Measurements from ENCODE around the gene KARS1. TPM values are rescaled to one million over a fixed set of nuclear protein-coding genes. Genes with fewer than 3 reads are reported as not detected.

Gene KARS1
- total and polyA plus RNA-seq, 7 donors, result 77.0 to 131 (median 109) TPM

DNA sequence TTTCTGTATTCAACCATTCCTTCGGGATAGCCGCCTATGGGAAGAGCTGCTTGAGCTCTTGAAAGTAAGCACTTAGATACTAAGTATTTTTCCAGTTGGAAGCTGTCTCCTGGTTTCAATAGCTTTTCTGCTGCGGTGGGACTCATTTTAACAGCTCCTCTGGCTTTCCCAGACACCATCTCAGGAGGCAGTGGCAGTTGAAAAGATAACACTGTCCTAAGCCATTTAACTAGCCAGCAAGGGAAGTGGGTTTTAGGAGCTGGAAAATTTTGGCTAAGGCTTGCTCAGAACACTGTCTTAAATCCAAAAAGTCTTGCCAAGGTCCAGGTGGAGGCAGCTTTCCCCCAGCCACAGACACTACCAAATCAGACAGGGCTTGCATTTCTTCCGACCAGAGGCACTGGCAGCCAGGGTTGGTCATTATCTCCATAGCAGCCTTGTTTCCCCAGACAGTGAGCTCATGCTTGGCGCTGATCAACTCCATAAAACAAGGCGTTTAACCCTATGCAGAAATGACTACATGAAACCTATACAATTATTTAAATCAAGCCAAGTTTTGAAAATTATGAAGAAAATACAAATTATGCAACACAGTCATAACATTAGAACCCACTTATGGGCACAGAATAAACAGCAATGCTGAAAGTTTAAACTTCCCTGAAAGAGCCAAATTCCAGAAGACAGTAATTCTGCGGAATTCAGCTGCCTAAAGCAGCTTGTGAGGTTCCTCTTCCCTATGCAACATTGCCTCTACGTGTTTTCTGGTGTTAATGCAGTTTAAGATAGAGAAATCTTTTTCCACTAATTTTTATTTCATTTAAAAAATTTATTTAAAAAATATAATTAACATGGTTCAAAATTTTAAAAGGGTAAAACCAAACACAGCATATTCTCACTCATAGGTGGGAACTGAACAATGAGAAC lies 56.3 kb downstream of the KARS1 start:
- no peaks in the 10 kb centered on the region for H3K36me3 ChIP-seq
- DNase-seq, result peak; percentile 85
- peak overlapping the region in 1 of 4 donors; percentile 22 for H3K4me3 ChIP-seq
- 56 to 69% methylated on average over 8 of the region's 8 CpGs for WGBS, 2 donors
- H3K27me3 ChIP-seq, result no peaks in the 10 kb centered on the region
- no peaks in the 10 kb centered on the region for H3K9me3 ChIP-seq
- intact Hi-C loops (cut with DNase I), result no loop called here
- H3K27ac ChIP-seq, result peak overlapping the region; percentile 79 to 86 (median 82)
- peaks cover 0 to 43% (median 24%) of the 10 kb centered on the region in 4 donors for H3K4me1 ChIP-seq
- no peak for TF ChIP-seq POLR2A (IDR thresholded peaks at IDR 0.05)
- peak in 3 of 4 donors; percentile 35 to 53 (median 50) for TF ChIP-seq POLR2AphosphoS5 (IDR thresholded peaks at IDR 0.05)
- no peak for TF ChIP-seq EP300 (IDR thresholded peaks at IDR 0.05)

DNA sequence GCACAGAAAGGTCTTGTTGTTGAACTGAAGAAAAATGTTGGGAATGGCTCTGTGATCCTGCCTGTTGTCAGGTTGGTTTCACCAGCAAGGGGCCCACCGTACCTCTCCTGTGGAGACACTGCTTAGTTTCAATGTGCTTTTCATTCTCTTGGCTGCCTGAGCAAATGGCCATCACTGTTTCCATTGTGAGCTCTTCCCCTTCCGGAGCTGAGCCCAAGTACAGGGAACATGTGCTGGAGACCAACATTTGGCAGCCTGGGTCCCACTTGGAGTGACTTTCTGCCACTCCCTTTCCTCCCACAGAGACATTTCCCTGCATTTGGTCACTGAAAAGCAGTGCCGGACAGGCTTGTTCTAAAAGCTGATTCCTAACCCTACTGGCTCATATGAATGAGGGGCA lies 58.2 kb downstream of the KARS1 start:
- intact Hi-C loops (cut with DNase I), result no loop called here
- DNase-seq, result no peak
- TF ChIP-seq EP300 (IDR thresholded peaks at IDR 0.05), result no peak
- TF ChIP-seq, protein P1, sequence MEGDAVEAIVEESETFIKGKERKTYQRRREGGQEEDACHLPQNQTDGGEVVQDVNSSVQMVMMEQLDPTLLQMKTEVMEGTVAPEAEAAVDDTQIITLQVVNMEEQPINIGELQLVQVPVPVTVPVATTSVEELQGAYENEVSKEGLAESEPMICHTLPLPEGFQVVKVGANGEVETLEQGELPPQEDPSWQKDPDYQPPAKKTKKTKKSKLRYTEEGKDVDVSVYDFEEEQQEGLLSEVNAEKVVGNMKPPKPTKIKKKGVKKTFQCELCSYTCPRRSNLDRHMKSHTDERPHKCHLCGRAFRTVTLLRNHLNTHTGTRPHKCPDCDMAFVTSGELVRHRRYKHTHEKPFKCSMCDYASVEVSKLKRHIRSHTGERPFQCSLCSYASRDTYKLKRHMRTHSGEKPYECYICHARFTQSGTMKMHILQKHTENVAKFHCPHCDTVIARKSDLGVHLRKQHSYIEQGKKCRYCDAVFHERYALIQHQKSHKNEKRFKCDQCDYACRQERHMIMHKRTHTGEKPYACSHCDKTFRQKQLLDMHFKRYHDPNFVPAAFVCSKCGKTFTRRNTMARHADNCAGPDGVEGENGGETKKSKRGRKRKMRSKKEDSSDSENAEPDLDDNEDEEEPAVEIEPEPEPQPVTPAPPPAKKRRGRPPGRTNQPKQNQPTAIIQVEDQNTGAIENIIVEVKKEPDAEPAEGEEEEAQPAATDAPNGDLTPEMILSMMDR (IDR thresholded peaks at IDR 0.05), result no peak
- no peak for TF ChIP-seq POLR2A (IDR thresholded peaks at IDR 0.05)
- peak in 1 of 4 donors; percentile 11 for TF ChIP-seq POLR2AphosphoS5 (IDR thresholded peaks at IDR 0.05)
- H3K4me1 ChIP-seq, result peaks cover 0 to 43% (median 24%) of the 10 kb centered on the region in 4 donors
- no peaks in the 10 kb centered on the region for H3K9me3 ChIP-seq
- no peaks in the 10 kb centered on the region for H3K36me3 ChIP-seq
- 84 to 92% methylated on average over 3 of the region's 3 CpGs for WGBS, 2 donors
- H3K27ac ChIP-seq, result peak overlapping the region in 3 of 4 donors; percentile 79 to 86 (median 84)
- H3K27me3 ChIP-seq, result no peaks in the 10 kb centered on the region
- H3K4me3 ChIP-seq, result no peak overlapping the region

DNA sequence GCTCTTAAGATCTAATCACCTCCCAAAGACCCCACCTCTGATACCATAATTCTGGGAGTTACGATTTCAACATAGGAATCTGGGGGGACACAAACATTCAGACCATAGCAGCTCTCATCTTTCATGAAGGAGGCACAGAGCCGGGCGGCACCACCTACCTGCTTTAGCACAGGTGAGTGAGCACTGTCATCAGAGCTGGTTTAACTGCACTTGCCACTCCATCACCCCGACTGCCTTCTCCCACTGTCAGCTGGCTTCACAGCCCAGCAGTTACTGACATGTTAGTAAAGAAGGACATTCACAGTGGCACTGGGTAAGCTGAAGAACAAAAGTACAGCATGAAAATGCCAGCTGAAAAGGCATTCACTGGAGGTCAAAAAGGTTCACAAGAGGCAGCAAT lies 58.7 kb downstream of the KARS1 start:
- no peaks in the 10 kb centered on the region for H3K27me3 ChIP-seq
- peak overlapping the region in 1 of 4 donors; percentile 86 for H3K27ac ChIP-seq
- intact Hi-C loops (cut with DNase I), result no loop called here

DNA sequence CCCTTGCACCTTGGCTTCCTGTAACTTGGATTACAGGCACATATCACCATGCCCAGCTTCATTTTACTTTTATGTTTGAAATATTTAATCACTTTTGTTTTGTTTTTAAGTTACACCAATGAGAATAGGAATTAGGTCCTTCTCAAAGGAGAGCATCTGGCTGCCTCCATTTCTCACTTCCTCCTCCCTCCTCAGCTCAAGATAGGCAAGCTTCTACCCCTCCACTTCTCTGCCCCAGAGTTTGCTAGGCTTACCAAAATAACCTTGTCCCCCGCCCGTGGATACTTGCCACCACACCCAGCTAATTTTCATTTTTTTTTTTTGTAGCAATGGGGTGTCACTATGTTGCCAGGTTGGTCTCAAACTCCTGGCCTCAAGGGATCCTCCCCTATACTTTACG lies 63.4 kb downstream of the KARS1 start:
- WGBS, 2 donors, result 57 to 68% methylated on average over 3 of the region's 3 CpGs
- DNase-seq, result no peak
- TF ChIP-seq POLR2AphosphoS5 (IDR thresholded peaks at IDR 0.05), result no peak
- TF ChIP-seq, protein P1 (IDR thresholded peaks at IDR 0.05), result no peak
- TF ChIP-seq EP300 (IDR thresholded peaks at IDR 0.05), result no peak
- TF ChIP-seq POLR2A (IDR thresholded peaks at IDR 0.05), result no peak
- H3K4me1 ChIP-seq, result peaks cover 0 to 13% (median 0%) of the 10 kb centered on the region in 4 donors
- no peaks in the 10 kb centered on the region for H3K27me3 ChIP-seq
- H3K27ac ChIP-seq, result no peak overlapping the region
- peaks cover 0 to 13% (median 5%) of the 10 kb centered on the region in 4 donors for H3K36me3 ChIP-seq
- no peaks in the 10 kb centered on the region for H3K9me3 ChIP-seq
- intact Hi-C loops (cut with DNase I), result no loop called here
- no peak overlapping the region for H3K4me3 ChIP-seq

More for the DNA sequence above, 58.7 kb downstream of the KARS1 start:
- no peaks in the 10 kb centered on the region for H3K36me3 ChIP-seq
- no peaks in the 10 kb centered on the region for H3K9me3 ChIP-seq
- peaks cover 0 to 43% (median 24%) of the 10 kb centered on the region in 4 donors for H3K4me1 ChIP-seq
- no peak for DNase-seq
- H3K4me3 ChIP-seq, result no peak overlapping the region
- 96 to 97% methylated on average over 4 of the region's 4 CpGs for WGBS, 2 donors
- TF ChIP-seq, protein P1 (IDR thresholded peaks at IDR 0.05), result no peak

DNA sequence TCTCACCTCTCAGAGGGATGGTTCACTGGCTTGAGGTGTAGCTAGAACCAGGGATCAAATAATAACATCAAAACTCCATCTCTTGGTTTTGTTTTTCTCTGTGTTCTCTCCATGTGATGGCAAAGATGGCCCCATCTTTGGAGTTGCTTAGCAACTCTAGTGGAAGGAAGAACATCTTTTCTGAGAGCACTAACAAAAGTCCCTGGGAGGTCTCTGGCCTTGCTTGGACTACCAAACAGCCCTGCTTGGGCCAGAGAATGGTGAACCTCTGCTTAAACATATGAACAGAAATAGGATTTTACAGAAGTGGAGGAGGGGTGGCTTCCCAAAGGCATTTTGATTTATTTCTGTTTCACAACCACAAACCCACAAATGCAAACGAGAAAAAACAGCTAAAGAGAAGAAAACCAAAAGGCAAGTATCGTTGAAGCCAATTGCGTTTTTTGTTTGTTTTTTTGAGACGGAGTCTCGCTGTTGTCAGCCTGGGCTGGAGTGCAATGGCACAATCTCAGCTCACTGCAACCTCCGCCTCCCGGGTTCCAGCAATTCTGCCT lies 68.1 kb downstream of the KARS1 start:
- peaks cover 5 to 60% (median 35%) of the 10 kb centered on the region in 4 donors for H3K36me3 ChIP-seq
- intact Hi-C loops (cut with DNase I), result loop anchor here (1.0 kb wide), 1 partner anchor 24 kb away; no protein-coding TSS in a partner anchor
- no peaks in the 10 kb centered on the region for H3K9me3 ChIP-seq
- WGBS, 2 donors, result 68 to 86% methylated on average over 7 of the region's 7 CpGs
- H3K27ac ChIP-seq, result no peak overlapping the region
- peaks cover 0 to 12% (median 3%) of the 10 kb centered on the region in 4 donors for H3K4me1 ChIP-seq
- H3K4me3 ChIP-seq, result no peak overlapping the region
- H3K27me3 ChIP-seq, result no peaks in the 10 kb centered on the region
- no peak for DNase-seq
- TF ChIP-seq, protein P1 (IDR thresholded peaks at IDR 0.05), result no peak
- TF ChIP-seq POLR2AphosphoS5 (IDR thresholded peaks at IDR 0.05), result no peak
- no peak for TF ChIP-seq EP300 (IDR thresholded peaks at IDR 0.05)
- no peak for TF ChIP-seq POLR2A (IDR thresholded peaks at IDR 0.05)
